Measurements from ENCODE around the gene COL6A6.

The COL6A6 gene, protein sequence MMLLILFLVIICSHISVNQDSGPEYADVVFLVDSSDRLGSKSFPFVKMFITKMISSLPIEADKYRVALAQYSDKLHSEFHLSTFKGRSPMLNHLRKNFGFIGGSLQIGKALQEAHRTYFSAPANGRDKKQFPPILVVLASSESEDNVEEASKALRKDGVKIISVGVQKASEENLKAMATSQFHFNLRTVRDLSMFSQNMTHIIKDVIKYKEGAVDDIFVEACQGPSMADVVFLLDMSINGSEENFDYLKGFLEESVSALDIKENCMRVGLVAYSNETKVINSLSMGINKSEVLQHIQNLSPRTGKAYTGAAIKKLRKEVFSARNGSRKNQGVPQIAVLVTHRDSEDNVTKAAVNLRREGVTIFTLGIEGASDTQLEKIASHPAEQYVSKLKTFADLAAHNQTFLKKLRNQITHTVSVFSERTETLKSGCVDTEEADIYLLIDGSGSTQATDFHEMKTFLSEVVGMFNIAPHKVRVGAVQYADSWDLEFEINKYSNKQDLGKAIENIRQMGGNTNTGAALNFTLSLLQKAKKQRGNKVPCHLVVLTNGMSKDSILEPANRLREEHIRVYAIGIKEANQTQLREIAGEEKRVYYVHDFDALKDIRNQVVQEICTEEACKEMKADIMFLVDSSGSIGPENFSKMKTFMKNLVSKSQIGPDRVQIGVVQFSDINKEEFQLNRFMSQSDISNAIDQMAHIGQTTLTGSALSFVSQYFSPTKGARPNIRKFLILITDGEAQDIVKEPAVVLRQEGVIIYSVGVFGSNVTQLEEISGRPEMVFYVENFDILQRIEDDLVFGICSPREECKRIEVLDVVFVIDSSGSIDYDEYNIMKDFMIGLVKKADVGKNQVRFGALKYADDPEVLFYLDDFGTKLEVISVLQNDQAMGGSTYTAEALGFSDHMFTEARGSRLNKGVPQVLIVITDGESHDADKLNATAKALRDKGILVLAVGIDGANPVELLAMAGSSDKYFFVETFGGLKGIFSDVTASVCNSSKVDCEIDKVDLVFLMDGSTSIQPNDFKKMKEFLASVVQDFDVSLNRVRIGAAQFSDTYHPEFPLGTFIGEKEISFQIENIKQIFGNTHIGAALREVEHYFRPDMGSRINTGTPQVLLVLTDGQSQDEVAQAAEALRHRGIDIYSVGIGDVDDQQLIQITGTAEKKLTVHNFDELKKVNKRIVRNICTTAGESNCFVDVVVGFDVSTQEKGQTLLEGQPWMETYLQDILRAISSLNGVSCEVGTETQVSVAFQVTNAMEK (N-terminal part only)

DNA sequence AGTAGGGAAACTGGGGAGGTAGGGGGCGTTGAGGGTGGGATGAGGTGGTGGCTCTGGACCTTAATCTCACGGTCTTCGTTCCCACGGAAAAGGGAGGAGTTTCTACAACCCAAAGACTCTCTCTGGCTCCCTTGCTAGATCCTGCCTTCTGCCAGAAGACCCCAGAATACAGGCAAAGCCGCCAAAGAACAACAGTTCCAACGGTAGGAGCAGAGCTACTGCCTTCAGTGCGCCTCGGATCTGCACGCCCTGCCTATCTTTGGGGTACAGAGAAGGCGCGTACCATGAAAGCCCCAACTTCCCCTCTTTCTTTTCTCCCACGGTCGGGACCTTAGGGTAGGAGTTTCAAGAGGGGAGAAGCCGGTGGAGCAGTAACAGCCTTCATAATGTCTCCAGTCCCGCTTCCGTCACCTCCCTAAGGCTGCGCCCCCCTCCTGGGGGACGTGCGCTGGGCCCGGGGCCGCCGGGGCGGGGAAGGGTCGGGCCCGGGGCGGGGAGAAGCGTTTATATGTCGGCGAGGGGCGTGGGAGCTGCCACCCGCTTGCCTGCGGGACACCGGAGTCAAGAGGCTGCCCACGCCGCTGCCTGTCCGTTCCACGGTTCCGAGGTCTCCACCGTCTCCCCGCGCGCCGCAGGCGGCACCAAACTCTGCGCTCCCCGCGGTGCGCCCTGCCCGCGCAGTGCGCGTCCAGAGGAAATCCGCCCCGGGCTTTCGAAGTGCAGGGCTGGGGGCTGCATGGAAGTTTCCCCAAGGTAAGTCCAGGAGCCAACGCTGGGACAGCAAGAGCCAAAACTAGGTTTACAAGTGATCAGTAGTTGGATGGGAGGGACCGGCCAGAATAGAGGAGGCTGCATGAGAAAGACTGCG lies at the start of gene COL6A6:
TSS of gene COL6A6 (plus strand) at position 533 of the 868 bp plus-strand sequence. CDS start 43,188 bp downstream, outside the sequence.
- no peak for DNase-seq (ENCODE audit: low spot score)

DNA sequence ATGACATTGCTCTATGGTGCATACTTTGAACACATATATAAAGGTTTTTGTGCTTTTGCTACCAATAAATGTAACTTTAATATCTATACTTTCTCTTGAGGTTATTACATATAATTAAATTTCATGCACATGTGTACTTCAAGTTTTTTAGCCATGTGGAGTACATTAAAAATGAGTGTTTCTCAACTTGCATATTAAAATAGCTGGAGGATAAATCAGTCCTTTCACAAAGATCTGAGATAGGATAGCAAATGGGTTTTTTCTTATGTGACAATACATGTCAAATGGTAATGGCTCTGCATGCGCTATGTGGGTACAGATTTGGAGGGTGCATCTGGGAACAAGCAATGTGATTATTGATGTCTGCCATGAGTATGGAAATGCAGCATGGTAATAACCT lies 48.7 kb upstream of the COL6A6 start:
- DNase-seq (ENCODE audit: low spot score), result no peak

DNA sequence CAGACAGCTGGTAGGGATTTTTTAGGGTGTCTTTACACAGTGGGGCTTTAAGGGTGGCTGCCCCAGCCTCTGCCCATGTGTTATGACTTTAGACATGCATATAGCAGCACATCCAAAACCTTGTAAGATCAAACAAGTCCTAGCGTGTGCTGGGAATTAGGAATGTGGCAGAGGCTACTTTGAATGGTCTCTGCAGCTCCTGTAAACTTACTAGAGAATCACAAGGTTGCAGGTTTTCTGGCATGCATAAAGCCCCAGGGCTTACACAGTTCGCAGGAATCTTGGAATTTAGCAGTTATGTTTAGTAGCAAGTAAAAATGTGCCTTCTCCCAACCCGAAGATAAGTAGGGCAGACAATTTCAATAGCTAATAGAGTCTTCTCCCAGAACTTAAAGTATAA lies 46.9 kb upstream of the COL6A6 start:
- no peak for DNase-seq (ENCODE audit: low spot score)

DNA sequence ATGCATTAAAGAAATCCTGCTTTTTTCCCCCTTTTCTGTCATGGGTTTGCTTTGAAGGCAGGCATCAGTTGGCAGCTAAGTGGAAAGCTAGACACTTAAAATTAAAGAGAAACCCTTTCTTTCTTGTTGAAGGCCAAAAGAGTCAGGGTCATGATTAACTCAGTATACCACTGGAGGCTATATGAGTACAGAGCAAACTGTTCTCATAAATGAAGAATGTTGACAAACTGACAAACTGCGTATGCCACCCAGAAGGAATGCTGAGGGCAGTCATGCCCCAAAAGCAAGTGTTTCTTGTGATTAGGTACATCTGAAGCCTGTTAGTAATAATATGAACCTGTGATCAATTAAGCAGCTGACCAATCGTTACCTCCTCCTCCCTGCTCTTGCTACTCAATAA lies 43.6 kb upstream of the COL6A6 start:
- DNase-seq (ENCODE audit: low spot score), result no peak

DNA sequence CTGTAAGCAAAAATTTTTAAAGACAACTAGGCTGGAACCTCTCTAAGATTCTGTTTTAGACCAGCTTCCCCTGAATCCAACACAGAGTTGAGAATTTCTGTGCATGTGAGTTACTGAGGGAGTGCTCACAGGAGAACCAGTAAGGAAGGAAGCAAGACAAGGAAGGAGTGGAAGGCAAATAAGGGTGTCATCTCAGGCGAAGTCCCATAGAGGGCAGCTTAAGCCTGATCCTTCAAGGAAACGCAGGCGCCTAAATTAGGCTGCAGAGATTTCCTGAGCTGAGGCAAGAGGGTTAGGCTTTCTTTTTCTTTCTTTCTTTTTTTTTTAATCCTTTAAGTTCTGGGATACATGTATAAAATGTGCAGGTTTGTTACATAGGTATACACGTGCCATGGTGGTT lies 36.2 kb upstream of the COL6A6 start:
- DNase-seq (ENCODE audit: low spot score), result no peak

DNA sequence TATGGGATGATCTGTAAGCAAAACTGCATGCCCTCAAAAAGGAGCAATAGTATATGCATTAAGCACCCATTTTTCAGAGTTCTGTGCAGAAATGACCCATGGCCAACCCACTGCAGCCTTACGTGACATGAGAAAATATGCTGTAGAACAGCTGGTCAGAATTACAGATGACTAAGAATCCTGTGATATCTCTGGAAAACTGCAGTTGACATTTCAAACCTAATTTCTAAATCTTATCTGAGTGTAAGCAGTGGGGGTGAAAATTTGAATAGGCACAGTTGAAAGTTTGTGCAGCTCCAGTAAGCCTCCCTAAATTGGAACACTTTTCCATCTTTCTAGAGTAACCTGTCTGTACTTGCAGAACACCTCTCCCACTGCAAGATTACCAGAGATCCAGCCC lies 28.7 kb upstream of the COL6A6 start:
- DNase-seq (ENCODE audit: low spot score), result no peak

DNA sequence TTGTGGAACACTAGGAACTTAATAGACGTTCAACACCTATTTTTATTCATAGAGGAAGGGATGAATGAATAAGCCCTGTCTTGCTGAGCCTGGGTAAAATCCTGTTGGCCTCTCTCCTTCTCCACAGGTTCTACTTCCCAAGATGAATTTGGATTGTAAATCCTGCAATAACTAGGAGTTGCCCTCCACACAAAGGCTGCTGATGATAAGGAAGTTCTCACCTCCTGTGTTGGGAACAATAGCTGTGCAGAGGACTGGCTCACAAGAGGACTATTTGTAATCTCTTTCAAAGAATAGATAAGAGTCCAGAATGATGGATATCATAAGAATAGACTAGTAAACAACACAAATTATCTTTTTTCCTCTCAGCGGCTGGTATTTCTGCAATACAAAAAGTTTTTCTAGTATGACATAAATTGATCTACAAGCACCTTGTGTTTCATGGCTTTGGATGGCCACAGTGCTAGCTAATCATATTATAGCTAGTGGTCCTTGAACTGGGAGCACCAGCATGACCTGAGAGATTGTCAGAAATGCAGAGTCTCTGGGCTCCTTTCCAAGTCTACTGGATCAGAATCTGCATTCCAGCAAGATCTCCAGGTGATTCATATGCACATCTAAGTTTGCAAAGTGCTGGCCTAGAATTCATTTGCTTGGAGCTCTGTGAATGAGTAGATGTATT lies 28.1 kb upstream of the COL6A6 start:
- DNase-seq (ENCODE audit: low spot score), result no peak

DNA sequence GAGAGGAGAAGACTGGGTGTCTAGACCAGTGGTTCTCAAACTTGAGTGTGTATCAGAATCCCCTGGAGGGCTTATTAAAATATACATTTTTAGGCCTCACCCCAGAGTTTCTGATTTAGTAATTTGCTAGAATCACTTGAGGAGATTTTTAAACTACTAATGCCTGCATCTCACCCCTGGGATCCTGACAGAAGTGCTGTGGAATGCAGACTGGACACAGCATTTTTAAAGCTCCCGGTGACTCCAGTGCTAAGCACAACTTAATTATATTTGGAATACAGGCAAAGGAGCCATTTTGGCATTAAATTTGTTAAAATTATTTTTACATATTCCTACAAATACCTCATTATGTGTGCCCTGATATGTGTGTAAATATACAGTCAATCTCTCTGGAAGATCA lies 26.7 kb upstream of the COL6A6 start:
- DNase-seq (ENCODE audit: low spot score), result no peak

DNA sequence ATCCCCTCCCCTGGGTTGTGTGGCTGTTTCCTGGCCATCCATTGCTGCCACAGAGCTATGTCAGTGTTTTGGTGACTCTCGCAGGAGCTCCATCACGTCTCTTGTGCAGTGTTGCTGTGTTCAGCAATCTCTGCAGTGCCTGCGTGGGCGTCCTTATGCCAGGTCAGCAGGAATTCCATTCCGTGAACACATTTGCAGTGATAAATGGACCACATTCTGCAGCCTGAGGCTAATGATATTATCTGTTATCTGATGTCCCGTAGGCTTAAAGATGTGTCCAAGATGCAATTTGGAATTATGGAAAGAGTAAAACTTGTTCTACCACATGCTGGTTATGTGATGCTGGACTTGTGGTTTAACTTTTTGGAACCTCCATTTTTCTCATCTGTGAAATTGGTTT lies 25.5 kb upstream of the COL6A6 start:
- DNase-seq (ENCODE audit: low spot score), result no peak

DNA sequence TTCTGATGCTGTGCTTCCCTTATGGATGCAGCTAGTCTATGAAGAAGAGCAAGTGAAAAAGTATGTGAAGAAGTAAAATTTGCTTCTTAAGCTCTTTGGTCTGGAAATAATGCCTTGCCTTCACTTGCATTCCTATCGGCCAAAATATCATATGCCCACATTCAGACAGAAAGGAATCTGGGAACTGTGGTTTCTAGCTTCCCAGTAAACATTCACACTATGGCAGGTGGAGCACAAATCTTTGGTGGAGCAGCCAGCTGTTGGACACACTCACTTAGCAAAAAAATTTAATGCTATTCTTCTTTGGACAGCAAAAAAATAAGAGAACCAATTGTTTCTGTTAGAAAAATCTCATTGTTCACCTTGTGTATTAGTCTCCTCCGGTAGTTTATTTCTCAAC lies 12.3 kb upstream of the COL6A6 start:
- no peak for DNase-seq (ENCODE audit: low spot score)

DNA sequence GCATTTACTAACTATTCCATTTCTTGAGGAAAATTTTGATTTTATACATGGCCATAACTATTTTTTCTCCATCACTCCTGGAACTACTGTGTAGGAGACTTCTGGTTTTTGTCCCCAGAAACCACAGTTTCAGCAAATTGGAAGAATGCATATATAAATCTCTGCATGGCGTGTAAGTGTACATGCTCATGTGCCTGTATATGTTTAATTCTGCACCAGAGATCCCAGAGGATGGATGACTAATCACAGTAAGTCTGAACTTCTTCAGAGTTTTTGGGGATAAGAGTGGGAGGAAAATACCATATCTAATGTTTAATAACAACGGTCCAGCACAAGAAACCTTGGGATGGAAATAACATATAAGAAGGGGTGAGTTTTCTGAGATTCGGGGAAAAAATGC lies 10.9 kb upstream of the COL6A6 start:
- DNase-seq (ENCODE audit: low spot score), result no peak

DNA sequence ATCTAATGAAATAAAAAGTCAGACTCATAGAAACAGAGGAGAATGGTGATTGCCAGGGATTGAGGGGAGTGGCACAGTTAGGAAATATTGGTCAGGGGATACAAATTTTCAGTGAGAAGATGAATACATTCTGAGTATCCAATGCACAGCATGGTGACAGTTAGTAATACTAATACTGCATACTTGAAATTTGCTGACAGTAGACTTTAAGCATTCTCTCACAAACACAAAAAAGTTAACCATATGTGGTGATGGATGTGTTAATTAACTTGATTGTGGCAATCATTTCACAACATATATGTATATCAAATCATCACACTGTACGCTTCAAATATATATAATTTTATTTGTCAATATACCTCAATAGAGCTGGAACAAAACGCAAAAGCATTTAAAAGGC lies 9.2 kb upstream of the COL6A6 start:
- no peak for DNase-seq (ENCODE audit: low spot score)

DNA sequence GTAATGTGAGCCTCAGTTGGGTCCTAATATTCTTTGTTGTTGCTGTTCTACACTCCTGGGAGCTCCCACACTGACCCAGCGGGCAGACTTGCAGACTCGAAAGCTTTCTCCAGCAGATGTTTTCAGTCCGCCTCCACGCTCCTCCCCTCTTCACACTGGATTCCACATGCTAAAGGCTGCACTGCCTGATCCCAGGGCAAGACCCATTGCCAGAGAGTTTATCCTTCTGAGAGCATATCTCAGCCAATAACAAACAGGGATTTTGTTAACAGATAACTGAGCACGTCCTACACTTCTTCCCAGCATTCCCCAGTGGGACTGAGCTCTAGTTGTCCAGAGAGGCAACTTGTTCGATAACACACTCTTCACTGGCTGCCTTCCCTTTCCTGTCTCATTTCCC lies 8.0 kb upstream of the COL6A6 start:
- DNase-seq (ENCODE audit: low spot score), result no peak

DNA sequence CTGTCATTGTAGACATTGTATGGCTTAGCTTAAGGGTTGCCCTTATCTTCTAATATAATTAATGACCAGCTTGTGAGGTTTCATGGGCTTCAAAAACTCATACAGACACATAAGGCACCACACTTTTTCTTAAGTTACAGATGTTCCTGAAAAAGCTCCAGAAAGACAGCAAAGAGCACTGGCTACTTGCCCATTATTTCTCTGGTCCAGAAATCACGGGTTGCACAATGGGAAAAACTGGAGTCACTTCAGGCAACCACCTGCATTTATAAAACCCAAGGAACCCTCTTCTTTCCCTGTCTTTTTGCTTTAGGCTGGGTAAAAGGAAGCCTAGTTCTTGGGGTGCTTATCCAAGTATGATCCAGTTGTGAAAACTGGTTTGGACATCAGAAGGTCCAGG lies 2.3 kb upstream of the COL6A6 start:
- no peak for DNase-seq (ENCODE audit: low spot score)

DNA sequence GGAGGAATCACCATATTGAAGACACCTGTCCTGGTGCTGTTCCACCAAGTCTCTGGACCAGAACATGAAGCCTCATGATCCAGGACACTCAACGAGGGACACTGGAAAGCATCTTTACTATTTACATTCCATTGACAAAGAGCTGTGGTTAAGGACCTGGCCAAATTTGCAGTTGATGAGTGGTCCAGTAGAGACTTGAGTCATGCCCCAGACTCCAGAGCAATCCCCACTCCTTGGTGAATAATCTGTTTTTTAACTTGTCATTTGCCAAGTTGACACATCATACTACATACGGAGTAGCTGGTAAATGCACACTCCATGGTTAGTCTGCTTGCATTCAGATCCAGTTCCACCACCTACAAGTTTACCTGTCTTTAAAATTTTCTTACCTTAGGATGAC lies 1.2 kb upstream of the COL6A6 start:
- no peak for DNase-seq (ENCODE audit: low spot score)

DNA sequence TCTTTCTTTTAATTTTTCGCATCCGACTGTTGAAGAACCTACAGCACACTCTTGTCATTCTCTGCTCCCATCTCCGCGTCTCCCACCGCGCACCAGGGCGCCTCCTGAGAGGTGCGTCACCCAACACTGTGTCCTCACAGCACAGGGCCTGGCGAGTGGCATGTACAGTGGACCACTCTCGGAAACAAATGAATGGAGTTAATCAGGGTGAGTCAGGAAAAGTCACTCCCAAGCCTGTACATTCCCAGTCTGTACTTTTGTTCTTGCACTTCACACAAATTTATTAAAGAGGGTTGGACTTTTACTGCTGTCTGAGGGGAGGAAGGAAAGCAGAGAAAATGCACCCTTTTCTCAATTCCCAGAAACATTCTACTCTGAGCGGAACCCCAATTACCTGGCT lies 625 bp downstream of the COL6A6 start:
- DNase-seq (ENCODE audit: low spot score), result no peak

DNA sequence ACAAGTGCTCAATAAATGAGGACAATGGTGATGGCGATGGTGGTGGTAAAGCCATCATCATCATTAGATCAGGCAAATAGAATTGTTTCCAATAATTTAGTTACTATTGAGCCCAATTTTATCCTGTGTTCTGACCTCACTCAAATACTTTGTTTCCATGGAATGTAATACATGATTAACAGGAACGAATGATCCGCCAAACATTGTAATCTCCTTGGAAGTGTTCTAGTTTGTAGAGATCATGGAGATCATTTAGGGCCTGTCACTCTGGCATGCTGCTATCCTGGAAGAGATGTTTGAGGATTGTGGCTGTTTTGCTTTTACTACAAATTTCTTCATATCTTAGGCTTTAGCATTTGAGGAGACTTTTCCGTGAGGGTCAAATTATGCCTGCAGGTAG lies 2.8 kb downstream of the COL6A6 start:
- DNase-seq (ENCODE audit: low spot score), result no peak

DNA sequence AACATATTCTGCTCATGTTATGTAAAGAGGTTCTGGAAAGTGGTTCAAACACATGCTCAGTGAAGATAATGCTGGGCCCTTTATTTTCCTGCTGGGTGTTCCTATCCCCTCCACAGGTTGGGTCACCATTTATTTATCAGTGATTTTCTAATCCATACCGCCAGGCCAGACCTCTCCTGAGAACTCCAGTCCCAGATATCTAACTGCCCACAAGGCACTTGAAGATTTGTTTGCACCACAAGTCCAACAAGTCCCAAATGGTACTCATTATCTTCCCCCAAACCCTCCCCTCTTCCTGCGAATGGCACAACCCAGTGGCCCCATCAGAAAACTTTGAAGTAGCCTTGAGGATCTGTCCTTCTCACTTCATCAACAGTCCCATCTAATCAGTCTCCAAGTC lies 5.4 kb downstream of the COL6A6 start:
- DNase-seq (ENCODE audit: low spot score), result no peak

DNA sequence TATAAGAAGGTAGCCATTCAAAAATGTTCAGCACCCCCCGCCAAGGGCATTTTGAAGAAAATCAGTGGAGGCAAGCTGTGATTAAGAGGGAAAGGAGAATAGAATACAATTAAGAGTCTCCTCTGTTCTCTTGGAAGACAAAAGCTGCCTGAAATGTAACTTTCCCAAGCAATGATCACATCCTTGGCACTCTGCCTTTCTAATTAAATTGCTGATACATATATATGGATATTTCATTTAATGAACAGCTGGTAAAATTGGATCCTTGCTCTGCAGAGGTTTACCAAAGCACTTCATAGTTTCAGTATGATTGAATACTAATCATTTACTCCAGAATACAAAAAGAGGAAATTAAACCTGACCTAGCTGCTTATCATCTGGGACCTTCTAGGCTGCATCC lies 10.4 kb downstream of the COL6A6 start:
- no peak for DNase-seq (ENCODE audit: low spot score)

DNA sequence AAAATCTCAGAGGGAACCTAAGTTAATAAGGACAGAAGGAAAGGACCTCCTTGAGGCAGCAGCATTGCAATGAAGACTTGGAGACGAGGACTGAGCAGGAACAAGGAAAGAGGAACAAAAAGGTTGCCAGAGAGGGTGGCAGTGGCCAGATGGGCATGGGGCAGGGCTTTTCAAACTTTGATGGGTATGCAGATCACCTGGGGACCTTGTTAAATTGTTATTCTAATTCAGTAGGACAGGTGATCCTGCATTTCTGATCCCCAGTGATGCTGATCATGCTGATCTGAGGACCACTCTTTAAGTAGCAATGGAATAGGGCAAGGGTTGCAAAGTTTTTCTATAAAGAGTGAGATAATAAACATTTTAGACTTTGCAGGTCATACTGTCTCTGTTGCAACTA lies 11.1 kb downstream of the COL6A6 start:
- DNase-seq (ENCODE audit: low spot score), result no peak
